Subcutaneous abdominal adipose tissue (tissue), 5 donors: Measurements from ENCODE around the gene MICB.

Experiments
- H3K27ac ChIP-seq: one replicate; pipeline ENCODE4 v1.7.0; 2013; ENCODE audit warnings: low read depth, mild to moderate bottlenecking, inconsistent platforms, low read length, moderate library complexity
- H3K27me3 ChIP-seq, 5 donors: one replicate each; pipeline ENCODE4 v1.7.0; 2013; ENCODE audit warnings: low read length in 5 of 5, inconsistent platforms in 1 of 5; ENCODE audit not compliant: control insufficient read depth in 5 of 5, insufficient read depth in 4 of 5
- H3K36me3 ChIP-seq, 5 donors: one replicate each; pipeline ENCODE4 v1.7.0; 2013; ENCODE audit warnings: low read length in 5 of 5; ENCODE audit not compliant: control insufficient read depth in 5 of 5, insufficient read depth in 5 of 5
- H3K4me1 ChIP-seq, 5 donors: one replicate each; pipeline ENCODE4 v1.7.0; 2013; ENCODE audit warnings: low read length in 5 of 5, mild to moderate bottlenecking in 3 of 5, moderate library complexity in 1 of 5; ENCODE audit not compliant: control insufficient read depth in 5 of 5, insufficient read depth in 5 of 5
- H3K4me3 ChIP-seq, 5 donors: one replicate each; pipeline ENCODE4 v1.7.0; 2013; ENCODE audit warnings: low read length in 5 of 5, low read depth in 1 of 5
- H3K9ac ChIP-seq, 5 donors: one replicate each; pipeline ENCODE4 v1.7.0; 2013; ENCODE audit warnings: low read length in 5 of 5, mild to moderate bottlenecking in 4 of 5, moderate library complexity in 3 of 5
- H3K9me3 ChIP-seq, 5 donors: one replicate each; pipeline ENCODE4 v1.7.0; 2013; ENCODE audit warnings: low read length in 5 of 5; ENCODE audit not compliant: control insufficient read depth in 5 of 5
- donor health status: healthy.
- donor health status: healthy.
- donor health status: healthy.
- donor health status: healthy.
- donor health status: healthy.

The MICB gene

DNA sequence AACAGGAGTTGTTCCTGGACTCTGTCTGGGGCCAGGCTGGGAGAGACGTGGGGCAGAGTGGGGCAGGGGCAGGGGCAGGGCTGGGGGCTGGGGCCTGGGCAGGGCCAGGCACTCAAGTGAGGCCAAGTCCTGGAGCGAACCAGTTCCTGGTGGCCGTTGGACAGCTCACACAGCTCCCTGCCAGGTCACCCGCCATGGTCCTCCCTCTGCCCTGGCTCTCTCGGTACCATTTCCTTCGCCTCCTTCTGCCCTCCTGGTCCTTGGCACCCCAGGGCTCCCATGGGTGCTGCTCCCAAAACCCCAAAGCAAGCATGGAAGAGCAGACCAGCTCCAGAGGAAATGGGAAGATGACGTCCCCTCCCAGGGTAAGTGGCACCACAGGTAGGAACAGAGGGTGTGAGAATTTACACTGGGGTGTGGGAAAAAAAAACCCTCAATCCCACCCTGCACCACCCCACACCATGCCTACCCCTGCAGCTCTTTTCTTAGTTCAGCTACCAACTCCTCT lies 30.9 kb downstream of the MICB start, which contains the start of gene MCCD1:
Gene MCCD1 (plus strand): TSS at position 142 of the 508 bp plus-strand sequence. CDS start 53 bp downstream, at position 195.
- no peak within 1 kb of the TSS for H3K27ac ChIP-seq
- H3K27me3 ChIP-seq, result no peaks in the 10 kb centered on the region
- no peaks in the 10 kb centered on the region for H3K9me3 ChIP-seq
- no peak within 1 kb of the TSS for H3K9ac ChIP-seq
- H3K36me3 ChIP-seq, result peaks cover 6 to 44% (median 40%) of the 10 kb centered on the region in 5 donors
- no peak within 1 kb of the TSS for H3K4me3 ChIP-seq
- H3K4me1 ChIP-seq, result no peaks in the 10 kb centered on the region

DNA sequence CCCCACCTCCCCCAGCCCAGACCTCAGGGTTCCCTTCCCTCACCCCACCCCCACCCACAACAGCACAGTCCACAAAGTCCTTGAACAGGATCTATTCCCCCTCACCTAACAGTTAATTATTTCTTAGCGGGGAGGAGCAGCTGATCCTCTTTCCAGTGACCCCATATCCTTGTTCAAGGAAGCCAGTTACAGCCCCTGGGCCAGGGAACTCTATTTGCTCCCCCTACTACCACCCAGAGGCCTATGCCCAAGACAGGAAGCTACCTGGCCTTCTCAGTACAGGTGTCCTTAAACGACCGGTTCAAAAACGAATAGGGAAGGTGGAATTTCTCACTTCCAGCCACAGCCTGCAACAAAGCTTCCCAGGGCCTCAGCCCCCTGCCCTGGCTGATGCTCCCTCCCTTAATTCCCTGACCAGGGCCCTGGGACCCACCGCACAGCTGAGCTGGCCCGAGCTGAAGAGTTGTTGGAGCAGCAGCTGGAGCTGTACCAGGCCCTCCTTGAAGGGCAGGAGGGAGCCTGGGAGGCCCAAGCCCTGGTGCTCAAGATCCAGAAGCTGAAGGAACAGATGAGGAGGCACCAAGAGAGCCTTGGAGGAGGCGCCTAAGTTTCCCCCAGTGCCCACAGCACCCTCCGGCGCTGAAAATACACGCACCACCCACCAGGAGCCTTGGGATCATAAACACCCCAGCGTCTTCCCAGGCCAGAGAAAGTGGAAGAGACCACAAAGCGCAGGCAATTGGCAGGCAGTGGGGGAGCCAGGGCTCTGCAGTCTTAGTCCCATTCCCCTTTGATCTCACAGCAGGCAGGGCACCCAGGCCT lies 31.6 kb downstream of the MICB start:
- H3K27me3 ChIP-seq, result no peaks in the 10 kb centered on the region
- no peaks in the 10 kb centered on the region for H3K9me3 ChIP-seq
- no peak overlapping the region for H3K4me3 ChIP-seq

DNA sequence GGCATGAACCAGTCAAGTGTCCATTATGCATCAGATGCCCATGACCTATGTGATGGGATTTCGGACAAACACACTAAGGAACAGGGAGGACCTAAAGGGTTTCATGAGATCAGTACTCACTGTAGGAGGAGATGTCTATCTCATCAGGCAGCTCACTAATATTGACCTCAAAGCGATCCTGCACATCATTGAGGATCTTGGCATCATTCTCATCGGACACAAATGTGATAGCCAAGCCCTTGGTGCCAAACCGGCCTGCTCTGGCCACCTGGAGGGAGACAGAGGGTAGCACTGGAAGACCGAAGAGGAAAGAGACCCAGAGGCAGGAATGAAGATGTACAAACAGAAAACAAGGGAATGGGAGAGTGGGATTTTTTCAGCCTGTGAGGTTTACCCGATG lies 32.7 kb downstream of the MICB start:
- no peaks in the 10 kb centered on the region for H3K27me3 ChIP-seq
- no peak overlapping the region for H3K9ac ChIP-seq
- no peaks in the 10 kb centered on the region for H3K4me1 ChIP-seq
- H3K9me3 ChIP-seq, result no peaks in the 10 kb centered on the region
- H3K36me3 ChIP-seq, result peaks cover 9 to 62% (median 58%) of the 10 kb centered on the region in 5 donors
- H3K4me3 ChIP-seq, result no peak overlapping the region
- H3K27ac ChIP-seq, result no peak overlapping the region

More for the DNA sequence above, 31.6 kb downstream of the MICB start:
- H3K9ac ChIP-seq, result no peak overlapping the region
- H3K27ac ChIP-seq, result no peak overlapping the region
- peaks cover 6 to 51% (median 47%) of the 10 kb centered on the region in 5 donors for H3K36me3 ChIP-seq
- no peaks in the 10 kb centered on the region for H3K4me1 ChIP-seq

DNA sequence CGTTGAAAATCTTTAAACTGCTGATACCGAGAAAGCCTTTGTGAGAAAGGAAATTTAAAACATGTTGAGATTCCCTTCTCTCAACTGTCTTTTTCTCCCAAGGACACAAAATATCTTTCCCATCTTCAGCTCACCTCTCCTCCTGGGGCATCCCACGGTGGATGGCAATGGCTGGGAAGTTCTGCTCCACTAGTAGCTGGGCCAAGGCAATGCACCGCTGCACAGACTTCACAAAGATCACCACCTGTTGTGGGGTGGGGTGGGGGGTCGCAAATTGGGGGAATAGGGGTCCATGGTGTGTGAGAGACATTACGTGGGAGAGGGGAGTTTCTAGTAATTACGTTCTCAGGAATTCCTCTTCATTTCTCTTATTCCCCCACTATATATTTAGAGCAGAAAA lies 33.2 kb downstream of the MICB start:
- Histone ChIP-seq H3K9ac (no peak overlapping the region), H3K4me1 (no peaks in the 10 kb centered on the region), H3K27ac (no peak overlapping the region), H3K27me3 (no peaks in the 10 kb centered on the region), H3K36me3 (peaks cover 14 to 67% (median 63%) of the 10 kb centered on the region in 5 donors), H3K4me3 (no peak overlapping the region), H3K9me3 (no peaks in the 10 kb centered on the region)

DNA sequence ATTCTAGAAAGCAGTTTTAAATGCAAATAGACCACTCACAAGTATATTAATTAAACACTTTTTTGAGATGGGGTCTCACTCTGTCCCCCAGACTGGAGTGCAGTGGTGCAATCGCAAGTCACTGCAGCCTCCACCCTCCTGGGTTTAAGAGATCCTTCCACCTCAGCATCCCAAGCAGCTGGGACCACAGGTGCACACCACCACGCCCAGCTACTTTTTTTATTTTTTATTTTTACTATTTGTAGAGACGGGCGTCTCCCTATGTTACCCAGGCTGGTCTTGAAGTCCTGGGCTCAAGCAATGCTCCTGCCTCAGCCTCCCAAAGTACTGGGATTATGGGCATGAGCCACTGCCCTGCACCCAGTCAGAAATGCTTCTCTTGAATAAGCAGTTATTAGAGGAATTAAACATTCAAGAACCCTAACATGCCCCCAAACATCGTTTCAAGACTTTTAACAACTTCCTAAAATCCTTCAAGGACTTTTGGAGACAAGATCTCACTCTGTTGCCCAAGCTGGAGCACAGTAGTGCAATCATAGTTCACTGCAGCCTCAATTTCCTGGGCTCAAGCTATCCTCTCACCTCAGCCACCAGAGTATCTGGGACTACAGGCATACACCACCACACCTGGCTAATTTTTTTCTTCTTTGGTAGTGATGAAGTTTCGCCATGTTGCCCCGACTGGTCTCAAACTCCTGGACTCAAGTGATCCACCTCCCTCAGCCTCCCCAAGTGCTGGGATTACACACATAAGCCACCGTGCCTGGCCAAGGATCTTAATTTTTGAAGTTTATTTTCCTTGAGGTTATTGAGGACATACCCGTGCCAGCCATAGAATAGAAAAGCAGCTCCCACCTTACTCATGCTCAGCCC lies 34.1 kb downstream of the MICB start:
- Histone ChIP-seq H3K9me3 (no peaks in the 10 kb centered on the region), H3K27ac (no peak overlapping the region), H3K4me3 (no peak overlapping the region), H3K27me3 (no peaks in the 10 kb centered on the region), H3K9ac (no peak overlapping the region), H3K4me1 (no peaks in the 10 kb centered on the region), H3K36me3 (peaks cover 19 to 75% (median 71%) of the 10 kb centered on the region in 5 donors)

DNA sequence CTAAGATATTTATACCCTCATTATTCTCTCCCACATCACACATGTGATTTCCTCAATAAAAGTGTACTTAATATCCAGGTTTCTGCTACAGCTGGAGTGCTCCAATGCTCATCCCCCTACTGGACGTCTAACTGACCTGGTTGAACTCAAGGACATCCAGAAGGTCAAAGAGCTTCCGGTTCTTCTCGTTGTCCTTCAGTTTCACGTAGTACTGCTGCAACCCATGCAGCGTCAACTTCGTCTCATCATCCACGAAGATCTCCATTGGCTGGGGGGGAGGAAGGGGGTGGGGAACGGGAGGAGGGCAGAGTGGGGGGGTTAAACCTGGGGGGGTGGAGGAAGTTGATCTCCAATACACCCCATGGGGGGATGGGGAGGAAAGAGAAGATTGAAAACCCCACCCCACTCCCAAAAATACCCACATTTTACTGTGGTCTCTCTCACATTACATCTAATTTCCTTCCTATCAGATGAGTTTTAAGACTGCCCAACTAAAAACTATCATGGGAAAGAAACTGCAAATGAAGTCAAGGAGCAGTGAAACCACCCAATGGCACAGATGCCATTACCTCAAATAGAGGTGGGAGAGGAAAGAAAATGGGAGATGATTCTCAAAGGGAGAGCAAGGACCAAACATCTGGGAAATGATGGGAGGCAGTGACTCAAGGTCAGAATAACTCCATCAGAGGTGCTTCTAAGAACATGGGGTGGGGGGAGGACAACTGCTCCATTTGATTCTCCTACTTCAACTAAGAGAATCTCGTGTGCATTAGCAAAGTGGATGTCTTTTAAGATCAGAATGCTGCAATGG lies 34.9 kb downstream of the MICB start:
- H3K36me3 ChIP-seq, result peaks cover 19 to 81% (median 79%) of the 10 kb centered on the region in 5 donors
- H3K4me1 ChIP-seq, result no peaks in the 10 kb centered on the region
- H3K9me3 ChIP-seq, result no peaks in the 10 kb centered on the region
- no peak overlapping the region for H3K27ac ChIP-seq
- H3K9ac ChIP-seq, result no peak overlapping the region
- H3K4me3 ChIP-seq, result no peak overlapping the region
- no peaks in the 10 kb centered on the region for H3K27me3 ChIP-seq

DNA sequence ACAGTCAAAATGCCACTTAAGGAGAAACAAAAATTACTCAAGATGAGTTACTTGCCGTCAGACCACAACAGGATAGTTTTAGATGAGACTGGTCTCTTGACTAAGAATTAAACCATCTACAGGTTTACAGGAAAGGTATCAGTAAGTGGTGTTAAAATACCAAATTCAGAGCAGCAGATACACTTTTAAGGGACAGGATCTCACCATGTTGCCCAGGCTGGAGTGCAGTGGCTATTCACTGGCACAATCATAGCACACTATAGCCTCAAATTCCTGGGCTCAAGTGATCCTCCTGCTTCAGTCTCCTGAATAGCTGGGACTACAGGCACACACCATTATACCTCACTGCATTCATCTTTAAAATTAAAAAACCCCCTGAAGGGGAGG lies 35.5 kb downstream of the MICB start:
- Histone ChIP-seq H3K9me3 (no peaks in the 10 kb centered on the region), H3K9ac (no peak overlapping the region), H3K27ac (no peak overlapping the region), H3K36me3 (peaks cover 21 to 87% (median 85%) of the 10 kb centered on the region in 5 donors), H3K4me1 (peaks cover 0 to 3% (median under 1%) of the 10 kb centered on the region in 5 donors), H3K27me3 (no peaks in the 10 kb centered on the region), H3K4me3 (no peak overlapping the region)

DNA sequence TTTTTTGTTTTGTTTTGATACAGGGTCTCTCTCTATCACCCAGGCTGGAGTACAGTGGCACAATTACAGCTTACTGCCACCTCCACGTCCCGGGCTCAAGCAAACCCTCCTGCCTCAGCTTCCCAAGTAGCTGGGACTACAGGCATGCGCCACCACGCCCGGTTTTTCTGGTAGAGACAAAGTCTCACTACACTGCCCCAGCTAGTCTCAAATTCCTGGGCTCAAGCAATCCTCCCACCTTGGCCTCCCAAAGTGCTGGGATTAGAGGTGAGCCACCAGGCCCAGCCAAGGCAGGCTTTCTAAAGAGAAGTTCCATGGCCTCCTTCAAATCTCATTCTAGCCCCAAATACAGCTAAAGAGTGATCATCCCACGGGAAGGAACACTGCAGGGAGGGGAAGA lies 36.1 kb downstream of the MICB start:
- H3K4me1 ChIP-seq, result peaks cover 0 to 9% (median 6%) of the 10 kb centered on the region in 5 donors

DNA sequence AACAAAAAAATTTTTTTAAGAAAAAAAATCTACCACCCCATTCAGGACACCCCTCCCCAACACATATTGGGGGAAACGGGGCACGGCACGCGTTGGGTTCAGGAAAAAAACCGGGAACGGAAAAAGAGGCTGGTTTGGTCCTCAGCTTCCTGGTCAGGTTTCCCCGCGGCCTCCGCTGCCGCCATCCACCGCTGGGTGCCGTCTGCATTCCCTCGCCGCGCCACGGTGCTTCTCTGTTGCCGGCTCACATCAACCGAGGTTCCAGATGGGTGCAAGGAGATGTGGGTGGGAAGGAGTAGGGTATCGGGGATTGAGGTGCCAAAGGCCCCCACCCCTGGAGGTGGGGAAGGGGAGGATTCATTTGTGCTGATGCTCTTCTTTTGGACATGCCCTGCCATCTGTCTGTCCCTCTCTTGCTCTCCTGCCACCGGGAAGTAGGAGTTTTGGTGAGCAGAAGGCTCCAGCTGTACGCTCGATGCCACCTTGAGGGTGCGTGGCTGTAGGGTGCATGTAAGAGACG lies 36.6 kb downstream of the MICB start:
- H3K9me3 ChIP-seq, result no peaks in the 10 kb centered on the region
- H3K36me3 ChIP-seq, result peaks cover 26 to 96% (median 94%) of the 10 kb centered on the region in 5 donors
- peaks cover 0 to 15% (median 12%) of the 10 kb centered on the region in 5 donors for H3K4me1 ChIP-seq
- no peak overlapping the region for H3K4me3 ChIP-seq
- no peaks in the 10 kb centered on the region for H3K27me3 ChIP-seq
- H3K9ac ChIP-seq, result no peak overlapping the region
- H3K27ac ChIP-seq, result no peak overlapping the region

More for the DNA sequence above, 36.1 kb downstream of the MICB start:
- no peak overlapping the region for H3K9ac ChIP-seq
- no peak overlapping the region for H3K4me3 ChIP-seq
- H3K27ac ChIP-seq, result no peak overlapping the region
- peaks cover 26 to 93% (median 90%) of the 10 kb centered on the region in 5 donors for H3K36me3 ChIP-seq
- no peaks in the 10 kb centered on the region for H3K27me3 ChIP-seq
- no peaks in the 10 kb centered on the region for H3K9me3 ChIP-seq
